GM10847 (cell line): Measurements from ENCODE around the gene SLC30A7.

Experiments
- POLR2A ChIP-seq: IDR thresholded peaks from 2 replicates; pipeline ENCODE4 v1.6.1; 2011; ENCODE audit not compliant: insufficient read length; ENCODE audit errors: extremely low read depth

SLC30A7 gene, protein sequence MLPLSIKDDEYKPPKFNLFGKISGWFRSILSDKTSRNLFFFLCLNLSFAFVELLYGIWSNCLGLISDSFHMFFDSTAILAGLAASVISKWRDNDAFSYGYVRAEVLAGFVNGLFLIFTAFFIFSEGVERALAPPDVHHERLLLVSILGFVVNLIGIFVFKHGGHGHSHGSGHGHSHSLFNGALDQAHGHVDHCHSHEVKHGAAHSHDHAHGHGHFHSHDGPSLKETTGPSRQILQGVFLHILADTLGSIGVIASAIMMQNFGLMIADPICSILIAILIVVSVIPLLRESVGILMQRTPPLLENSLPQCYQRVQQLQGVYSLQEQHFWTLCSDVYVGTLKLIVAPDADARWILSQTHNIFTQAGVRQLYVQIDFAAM

DNA sequence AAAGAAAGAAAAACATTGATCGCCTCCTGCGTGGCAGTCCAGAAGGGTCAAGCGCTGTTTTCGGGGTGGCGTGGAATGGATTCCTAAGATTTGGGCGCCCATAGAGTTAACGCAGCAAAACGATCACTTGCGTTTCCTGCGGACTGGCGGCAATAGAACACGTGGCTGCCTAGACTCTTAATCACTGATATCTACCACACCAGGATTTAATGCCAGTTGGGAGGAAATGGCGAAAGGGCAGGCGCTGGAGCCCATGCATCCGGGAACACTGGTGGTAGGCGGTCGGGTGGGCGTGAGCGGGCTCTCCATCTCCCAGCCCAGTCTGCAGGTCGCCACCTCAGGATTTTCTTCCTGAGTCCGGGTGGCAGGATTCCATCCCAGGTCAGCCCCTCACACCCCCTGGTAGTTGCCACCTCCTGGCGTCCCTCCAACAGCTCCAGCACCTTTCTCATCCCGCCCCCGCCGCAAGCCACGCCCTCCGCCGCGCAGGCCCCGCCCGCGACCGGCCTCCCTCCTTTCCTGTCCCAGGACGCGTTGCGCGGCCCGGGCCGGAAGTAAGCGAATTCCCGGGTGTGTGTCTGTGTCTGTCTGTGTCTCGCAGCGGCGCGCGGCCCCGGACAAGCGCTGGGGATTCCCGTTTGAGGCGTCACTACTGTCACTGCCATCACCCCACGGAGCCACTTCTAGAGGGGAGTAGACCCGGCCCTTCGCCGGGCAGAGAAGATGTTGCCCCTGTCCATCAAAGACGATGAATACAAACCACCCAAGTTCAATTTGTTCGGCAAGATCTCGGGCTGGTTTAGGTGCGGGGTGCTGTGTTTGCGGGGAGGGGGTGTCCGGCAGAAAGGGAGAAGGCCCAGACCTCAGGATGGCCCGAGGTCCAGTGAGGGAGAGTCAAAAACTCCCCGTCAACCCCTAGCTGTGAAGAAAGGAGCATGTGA lies at the start of gene SLC30A7:
TSS of gene SLC30A7 (plus strand) at position 551 of the 941 bp plus-strand sequence. CDS start at position 724, 173 bp downstream.
- peak; percentile 71 for TF ChIP-seq POLR2A

DNA sequence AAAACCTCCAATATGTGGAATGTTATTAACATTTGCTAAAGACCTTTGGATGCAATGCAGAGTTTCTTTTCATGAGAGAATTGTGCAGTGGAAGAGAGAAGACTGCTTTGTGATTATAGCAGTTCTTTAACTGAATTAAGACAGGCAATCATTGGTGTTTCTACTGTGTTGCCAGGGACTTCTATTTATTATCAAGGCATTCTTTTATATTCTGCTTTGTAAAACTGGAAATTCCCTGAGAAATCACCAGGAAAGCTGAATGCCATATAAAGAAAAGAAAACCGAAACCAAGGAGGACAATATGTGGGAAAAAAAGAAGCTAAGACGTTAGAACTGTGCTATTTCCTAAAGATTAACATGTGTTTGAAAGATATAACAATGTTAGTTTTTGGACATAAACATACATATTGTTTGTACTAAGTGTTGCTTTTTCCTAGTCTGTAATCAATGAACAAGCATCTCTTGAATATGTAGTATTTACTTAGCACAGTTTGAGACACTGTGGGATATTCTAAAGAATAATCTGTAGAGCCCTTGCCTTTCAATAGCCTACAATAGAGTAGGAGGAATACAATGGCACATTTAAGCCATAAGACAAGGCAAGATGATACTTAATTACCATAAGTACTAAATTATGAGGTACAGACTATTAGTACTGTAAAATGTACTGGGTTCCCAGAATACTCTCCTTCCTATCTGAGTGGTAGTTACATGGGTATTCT lies 48.4 kb upstream of the SLC30A7 start:
- TF ChIP-seq POLR2A = no peak

DNA sequence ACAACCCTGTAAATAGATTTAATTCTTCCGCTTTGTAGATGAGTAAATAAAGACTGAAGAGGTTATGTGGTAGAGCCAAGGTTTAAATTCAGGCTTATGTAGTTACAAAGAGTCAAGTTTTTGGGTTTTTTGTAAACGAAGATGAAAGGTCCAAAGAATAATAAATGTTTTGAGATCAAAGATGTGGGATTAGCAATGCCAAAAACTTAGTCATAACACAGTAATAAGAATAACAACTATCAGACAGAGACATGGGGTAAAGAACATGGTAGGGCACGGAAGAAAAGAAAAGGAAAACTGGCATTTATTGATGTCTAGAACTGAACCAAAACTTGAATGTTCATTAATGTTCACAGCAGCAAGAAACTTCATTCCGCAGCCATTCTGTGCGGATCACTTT lies 44.2 kb upstream of the SLC30A7 start:
- TF ChIP-seq POLR2A = no peak

DNA sequence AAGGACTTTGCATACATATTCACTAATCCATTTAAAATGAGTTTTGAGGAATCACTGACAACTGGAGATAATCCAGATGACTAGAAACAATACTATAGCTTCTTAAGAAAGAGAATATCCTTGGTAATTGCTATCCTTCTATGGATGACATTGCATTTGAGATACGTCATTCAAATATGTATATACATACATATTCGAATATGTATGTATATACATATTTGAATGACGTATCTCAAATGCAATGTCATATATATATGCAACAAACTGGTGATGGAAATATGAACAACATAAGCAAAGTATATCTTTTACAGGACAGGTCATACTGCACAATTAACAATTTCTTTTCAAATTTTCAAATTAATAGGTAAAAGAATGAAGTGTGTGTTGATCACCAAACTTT lies 42.9 kb upstream of the SLC30A7 start:
- TF ChIP-seq POLR2A = no peak

DNA sequence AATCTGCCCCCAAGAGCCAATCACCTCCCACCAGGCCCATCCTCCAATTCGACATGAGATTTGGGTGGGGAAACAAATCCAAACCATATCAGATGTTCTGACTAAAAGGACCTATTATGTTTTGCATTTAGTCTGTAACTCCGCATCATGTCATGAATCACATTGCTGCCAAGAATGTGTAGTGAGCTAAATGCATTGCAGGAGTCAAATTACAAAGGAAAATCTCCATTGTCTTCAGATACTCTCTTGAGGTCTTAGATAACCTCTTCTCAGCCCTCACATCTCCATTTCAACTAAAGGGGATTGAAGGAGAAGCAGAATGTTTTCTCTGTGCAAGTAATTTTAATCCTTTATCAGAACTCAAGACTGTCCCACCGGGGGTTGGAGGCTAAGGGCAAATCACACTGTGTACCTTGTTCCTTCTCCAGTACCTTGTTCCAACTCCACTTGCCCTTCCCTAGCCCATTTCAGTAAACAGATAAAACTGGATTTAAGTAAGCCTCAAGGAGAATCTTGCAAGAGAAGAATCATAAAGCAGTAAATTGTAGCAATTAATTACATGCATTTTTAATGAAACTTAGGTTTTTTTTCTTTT lies 35.4 kb upstream of the SLC30A7 start:
- no peak for TF ChIP-seq POLR2A

DNA sequence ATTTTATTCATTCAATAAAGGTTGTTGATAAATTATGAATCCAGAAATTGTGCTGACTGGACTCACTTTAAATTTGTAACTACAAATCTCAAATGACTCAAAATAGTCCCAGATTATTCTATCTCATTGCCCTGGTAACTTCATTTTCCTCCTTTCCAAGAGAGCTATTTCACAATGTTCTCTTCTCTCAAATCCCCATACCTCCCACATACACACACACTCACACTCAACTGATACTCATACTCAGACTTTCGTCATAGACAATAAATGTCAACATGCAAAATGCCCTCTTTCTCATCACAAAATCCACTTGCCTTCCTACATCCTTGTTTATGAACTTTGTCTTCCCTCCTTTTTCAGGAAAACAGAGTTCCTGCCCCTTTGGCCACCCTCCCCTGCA lies 34.5 kb upstream of the SLC30A7 start:
- TF ChIP-seq POLR2A = no peak

DNA sequence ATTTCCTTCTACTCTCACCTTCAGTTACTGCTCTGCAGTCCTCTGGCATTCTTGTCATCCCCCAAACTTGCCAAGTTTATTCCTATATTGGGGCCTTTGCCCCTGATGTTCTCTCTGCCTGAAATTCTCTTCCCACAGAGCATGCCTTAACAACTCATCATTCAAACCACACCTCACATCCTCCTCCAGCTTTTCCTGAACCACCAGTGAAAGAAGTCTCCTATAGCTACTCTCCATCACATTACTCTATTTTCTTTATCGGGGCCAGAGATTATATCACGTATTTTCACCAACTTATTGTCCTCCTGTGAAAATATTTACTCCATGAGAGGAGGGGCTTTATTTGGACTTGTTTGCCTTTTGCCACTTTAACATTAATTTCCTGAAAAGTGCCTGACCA lies 33.3 kb upstream of the SLC30A7 start:
- no peak for TF ChIP-seq POLR2A

DNA sequence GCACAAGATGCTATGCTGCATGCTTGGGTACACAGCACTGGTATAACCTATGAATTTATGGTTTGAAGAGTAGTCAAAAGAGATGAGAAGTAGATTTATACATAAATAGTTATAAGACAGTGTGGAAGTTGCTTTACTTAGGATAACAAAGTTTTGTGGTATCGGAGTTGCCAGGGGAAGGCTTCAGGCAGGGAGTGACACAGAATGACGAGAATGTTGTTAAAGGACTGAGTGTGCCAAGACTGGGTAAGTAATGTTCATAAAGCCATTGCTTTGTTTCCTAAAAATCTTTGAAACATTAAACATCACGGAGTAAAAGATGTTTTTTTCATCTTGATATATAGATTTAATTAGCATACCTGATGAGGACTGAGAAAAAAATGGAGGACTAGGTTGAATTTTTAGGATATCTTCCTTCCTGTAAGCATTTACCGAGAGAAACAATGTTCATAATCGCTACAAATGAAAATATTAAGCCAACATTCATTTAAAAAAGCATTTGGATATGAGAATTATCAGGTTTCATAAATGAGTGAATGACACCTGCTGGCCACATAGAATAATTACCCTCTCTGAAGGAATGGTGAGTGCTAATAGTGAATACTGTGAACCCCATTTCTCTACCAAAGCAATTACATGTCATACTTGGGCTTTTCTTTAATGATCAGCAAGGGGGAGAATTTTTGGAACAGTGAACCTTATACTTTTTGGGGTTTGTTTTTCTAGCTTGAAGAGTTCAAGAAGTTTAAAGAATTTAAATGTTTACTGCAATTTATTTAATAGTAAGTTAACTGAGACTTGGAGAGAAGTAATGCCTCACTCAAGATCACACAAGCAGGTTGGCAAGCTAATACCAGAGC lies 29.6 kb upstream of the SLC30A7 start:
- no peak for TF ChIP-seq POLR2A

DNA sequence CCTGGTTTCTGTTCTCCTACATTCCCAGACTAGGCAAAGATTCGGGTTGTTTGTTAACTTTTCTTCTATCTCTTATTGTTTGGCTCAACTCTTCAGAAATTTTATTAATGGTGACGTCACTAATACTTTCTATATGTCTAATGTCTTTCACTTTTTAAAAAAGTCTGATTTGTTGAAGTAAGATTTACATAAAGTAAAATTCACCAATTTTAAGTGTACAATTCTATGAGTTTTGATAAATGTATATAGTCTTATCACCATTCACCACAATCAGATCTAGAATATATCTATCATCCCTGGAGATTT lies 29.0 kb upstream of the SLC30A7 start:
- TF ChIP-seq POLR2A = no peak

DNA sequence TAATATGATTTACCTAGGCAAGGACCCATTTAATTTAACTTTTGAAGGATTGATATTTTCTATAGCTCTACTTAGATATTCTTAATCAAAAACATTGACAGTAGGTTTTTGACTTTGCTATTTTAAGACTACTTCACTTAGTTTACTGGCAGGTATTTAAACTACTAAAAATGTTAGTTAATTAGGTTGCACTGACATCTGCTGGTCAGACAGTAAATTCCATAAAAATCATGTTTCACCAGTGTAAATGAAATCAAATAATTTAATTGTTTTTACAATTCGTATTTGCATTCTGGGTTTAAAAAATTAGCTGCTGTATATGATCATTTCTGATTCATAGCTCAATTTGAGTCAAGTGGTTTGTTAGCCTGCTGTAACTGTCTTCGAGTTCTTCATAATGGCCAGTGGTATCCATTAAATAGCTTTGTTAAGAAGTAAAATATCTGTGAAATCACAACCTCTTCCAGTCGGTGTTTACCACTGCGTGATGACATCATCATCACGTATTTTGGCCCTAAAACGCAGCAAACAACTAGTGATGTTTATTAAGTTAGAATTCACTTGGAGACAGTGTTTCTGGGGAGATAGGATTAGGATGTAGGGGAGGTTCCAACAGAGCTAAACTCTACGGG lies 27.4 kb upstream of the SLC30A7 start:
- TF ChIP-seq POLR2A = no peak

DNA sequence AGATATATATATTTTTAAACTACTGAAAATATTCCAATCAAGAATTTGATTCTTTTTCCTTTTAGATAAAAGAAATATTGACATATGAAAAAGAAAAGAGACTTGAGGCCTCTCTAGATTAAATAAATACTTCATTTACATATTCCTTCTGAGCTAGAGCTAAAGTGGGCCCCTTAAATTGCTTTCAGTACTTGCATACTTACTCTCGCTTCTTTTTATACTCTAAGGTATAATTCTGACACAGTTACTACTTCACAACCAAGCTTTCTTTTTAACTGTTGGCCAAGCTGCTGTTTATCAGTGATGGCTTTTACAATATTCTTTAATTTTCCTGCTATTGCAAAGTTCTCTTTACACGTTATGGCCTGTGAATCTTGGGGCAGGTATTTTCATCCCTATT lies 25.9 kb upstream of the SLC30A7 start:
- TF ChIP-seq POLR2A = no peak

DNA sequence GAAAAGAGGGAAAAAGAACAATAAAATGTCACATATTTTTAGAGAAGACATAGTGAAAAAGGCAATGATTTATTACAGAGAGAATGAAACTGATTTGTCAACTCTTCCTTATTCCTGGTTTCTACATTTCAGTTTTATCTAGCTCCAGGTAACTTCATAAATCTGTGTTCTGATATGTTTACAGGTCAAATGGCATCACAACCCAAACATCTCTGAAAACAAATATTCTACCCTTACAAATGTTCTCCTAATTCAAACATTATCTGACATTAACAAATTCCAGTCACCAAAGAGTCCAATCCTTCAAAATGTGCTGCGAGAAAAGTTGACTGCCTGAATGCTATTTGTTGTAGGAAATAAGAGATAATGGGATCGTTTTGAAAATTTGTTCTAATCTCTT lies 21.5 kb upstream of the SLC30A7 start:
- TF ChIP-seq POLR2A = no peak

DNA sequence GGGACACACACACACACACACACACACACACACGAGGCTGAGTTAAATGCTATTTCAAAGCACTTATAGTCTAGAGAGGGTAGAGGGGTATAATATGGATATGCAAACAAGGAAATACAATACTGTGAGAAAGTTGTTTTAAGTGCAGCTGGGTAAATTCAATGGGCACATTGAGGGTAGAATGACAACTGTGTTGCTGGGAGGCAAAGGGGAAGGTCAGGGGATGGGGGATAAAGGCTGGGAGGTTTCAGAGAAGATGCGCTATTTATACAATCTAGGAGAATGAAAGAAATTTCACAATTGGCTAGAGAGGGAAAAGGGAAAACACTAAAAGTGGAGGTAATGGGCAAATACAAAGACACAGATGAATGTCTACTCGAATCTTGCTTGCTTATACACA lies 20.7 kb upstream of the SLC30A7 start:
- no peak for TF ChIP-seq POLR2A

DNA sequence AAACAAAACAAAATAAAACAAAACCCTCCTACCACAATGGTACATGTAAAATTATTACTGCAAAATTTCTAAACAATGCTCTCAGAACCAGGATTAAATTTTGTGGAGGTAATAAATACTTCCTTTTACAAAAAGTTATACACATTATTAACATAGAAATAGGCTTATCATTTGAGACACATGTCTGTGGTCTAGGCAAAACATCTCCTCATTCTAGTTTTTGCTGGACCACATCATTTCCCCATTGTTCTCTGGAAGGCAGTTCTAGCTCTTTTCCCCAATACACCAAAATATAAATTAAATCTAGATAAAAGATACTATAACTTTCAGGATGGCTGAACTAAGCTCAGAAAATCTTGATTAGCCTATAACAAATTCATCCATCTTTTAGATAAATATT lies 19.6 kb upstream of the SLC30A7 start:
- TF ChIP-seq POLR2A = no peak

DNA sequence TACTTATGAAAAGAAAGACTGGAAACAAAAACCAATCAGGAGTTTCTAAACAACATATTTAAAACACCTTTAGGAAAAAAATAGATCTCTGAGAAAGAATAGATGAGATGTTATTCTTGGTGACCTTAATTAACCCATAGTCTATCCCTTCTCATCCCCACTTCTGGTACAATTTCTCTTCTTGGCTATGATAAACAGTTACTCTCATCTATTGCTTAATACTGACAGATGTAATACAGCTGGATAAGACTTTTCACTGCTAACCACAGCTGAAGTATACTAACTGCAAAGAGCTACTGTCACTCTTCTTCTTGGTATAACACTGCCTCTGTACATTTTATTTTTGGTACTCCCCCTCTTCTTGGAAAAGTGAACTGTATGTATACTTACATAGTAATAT lies 16.5 kb upstream of the SLC30A7 start:
- no peak for TF ChIP-seq POLR2A
